Smooth muscle cell of the brain vasculature (primary cell): ENCODE results near the gene ANAPC5.
"Not testable (repeated sequence)": the region's sequence is repeated elsewhere in the genome, so short reads cannot be mapped to it uniquely, and the experiment has no call there.

Experiments
- DNase-seq: peaks from one replicate; pipeline ENCODE4 v3.0.0-alpha.2; 2012; ENCODE audit warnings: low read depth, low spot score

Gene ANAPC5

GRCh38 chr12:121310231-121310630 is 42.0 kb downstream of the ANAPC5 start:
- not testable (repeated sequence) for DNase-seq

GRCh38 chr12:121307397-121307796 is 44.8 kb downstream of the ANAPC5 start:
- not testable (repeated sequence) for DNase-seq

- DNase-seq = no peak
Observed at GRCh38 chr12:121304306-121304705, 47.9 kb downstream of the ANAPC5 start.

GRCh38 chr12:121301876-121302275 is 50.3 kb downstream of the ANAPC5 start:
- no peak for DNase-seq

GRCh38 chr12:121300083-121300819 is 52.0 kb downstream of the ANAPC5 start:
- no peak for DNase-seq

GRCh38 chr12:121299662-121300061 is 52.5 kb downstream of the ANAPC5 start:
- no peak for DNase-seq

GRCh38 chr12:121298411-121298810 is 53.8 kb downstream of the ANAPC5 start:
- DNase-seq = not testable (repeated sequence)

- no peak for DNase-seq
Observed at GRCh38 chr12:121297435-121297991, 54.7 kb downstream of the ANAPC5 start.

GRCh38 chr12:121296618-121297434 is 55.4 kb downstream of the ANAPC5 start, which contains the start of gene CAMKK2:
CAMKK2 (minus strand) TSS chr12:121296709; CDS start chr12:121274526, 22,183 bp downstream.
- peak; percentile 41 for DNase-seq

GRCh38 chr12:121295746-121296617 is 56.2 kb downstream of the ANAPC5 start:
- DNase-seq = no peak

- no peak for DNase-seq
Observed at GRCh38 chr12:121295116-121295745, 57.0 kb downstream of the ANAPC5 start.

GRCh38 chr12:121294151-121294889 is 57.9 kb downstream of the ANAPC5 start:
- DNase-seq = no peak

- DNase-seq = no peak
Observed at GRCh38 chr12:121293603-121294002, 58.6 kb downstream of the ANAPC5 start.

- no peak for DNase-seq
Observed at GRCh38 chr12:121290410-121290809, 61.8 kb downstream of the ANAPC5 start.

- no peak for DNase-seq
Observed at GRCh38 chr12:121289962-121290361, 62.2 kb downstream of the ANAPC5 start.

GRCh38 chr12:121288986-121289385 is 63.2 kb downstream of the ANAPC5 start:
- no peak for DNase-seq

- no peak for DNase-seq
Observed at GRCh38 chr12:121288158-121288845, 63.9 kb downstream of the ANAPC5 start.

GRCh38 chr12:121287267-121287954 is 64.8 kb downstream of the ANAPC5 start:
- DNase-seq = no peak

- DNase-seq = no peak
Observed at GRCh38 chr12:121285856-121286255, 66.4 kb downstream of the ANAPC5 start.
